ENCODE measurements around the gene SLC22A5.
"Not testable (repeated sequence)": the region's sequence is repeated elsewhere in the genome, so short reads cannot be mapped to it uniquely, and the experiment has no call there.

Gene SLC22A5

GRCh38 chr5:132387640-132388117, 18.2 kb downstream of the SLC22A5 start:
- peak; percentile 94 for DNase-seq (ENCODE audit: low read depth, low spot score)

- DNase-seq (ENCODE audit: low read depth, low spot score): no peak
Measured at GRCh38 chr5:132388244-132389050, 18.9 kb downstream of the SLC22A5 start.

DNA sequence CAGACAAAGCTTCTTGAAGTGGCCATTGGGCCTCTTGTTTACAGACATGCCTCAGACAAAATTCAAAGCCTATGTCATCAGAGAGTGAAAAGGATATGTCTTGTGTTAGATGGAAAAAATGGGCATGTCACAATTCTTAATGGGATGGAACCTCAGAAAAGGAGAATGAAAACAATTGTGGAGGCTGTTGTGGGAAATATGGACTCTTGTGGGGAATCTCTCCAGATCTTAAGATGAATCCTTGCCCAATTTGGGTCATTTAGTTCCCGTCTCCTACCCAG, 19.5 kb downstream of the SLC22A5 start:
- no peak for DNase-seq (ENCODE audit: low read depth, low spot score)

GRCh38 chr5:132389585-132390286, 20.2 kb downstream of the SLC22A5 start:
- peak; percentile 91 for DNase-seq (ENCODE audit: low read depth, low spot score)

GRCh38 chr5:132391247-132391646, 21.7 kb downstream of the SLC22A5 start:
- DNase-seq (ENCODE audit: low read depth, low spot score): no peak

GRCh38 chr5:132391870-132392269, 22.4 kb downstream of the SLC22A5 start:
- no peak for DNase-seq (ENCODE audit: low read depth, low spot score)

DNA sequence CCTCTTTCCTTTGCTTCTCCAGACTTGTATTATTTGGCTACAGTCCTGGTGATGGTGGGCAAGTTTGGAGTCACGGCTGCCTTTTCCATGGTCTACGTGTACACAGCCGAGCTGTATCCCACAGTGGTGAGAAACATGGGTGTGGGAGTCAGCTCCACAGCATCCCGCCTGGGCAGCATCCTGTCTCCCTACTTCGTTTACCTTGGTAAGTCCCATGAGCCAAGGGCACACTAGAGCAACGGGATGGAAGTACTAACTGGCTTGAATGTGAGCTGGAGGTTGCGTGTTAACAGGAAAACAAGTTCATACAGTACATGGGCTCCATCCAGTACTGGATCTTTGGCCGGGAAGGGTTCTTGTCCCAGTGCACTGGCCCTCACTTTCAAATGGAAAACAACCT, 22.9 kb downstream of the SLC22A5 start:
- DNase-seq (ENCODE audit: low read depth, low spot score): no peak

- DNase-seq (ENCODE audit: low read depth, low spot score): no peak
Measured at GRCh38 chr5:132392978-132393825, 23.7 kb downstream of the SLC22A5 start.

DNA sequence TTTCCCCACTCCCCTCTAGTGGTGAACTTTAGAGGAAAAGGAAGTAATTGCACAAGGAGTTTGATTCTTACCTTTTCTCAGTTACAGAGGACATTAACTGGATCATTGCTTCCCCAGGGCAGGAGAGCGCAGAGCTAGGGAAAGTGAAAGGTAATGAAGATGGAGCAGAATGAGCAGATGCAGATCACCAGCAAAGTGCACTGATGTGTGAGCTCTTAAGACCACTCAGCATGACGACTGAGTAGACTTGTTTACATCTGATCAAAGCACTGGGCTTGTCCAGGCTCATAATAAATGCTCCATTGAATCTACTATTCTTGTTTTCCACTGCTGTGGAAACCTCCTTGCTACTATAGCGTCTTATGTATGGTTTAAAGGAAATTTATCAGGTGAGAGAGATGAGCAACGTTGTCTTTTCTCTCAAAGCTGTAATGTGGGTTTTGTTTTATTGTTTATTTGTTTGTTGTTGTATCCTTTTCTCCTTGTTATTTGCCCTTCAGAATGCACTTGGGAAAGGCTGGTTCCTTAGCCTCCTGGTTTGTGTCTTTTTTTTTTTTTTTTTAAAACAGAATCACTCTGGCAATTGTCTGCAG, 25.3 kb downstream of the SLC22A5 start:
- DNase-seq (ENCODE audit: low read depth, low spot score): no peak

GRCh38 chr5:132396589-132397031, 27.1 kb downstream of the SLC22A5 start:
- DNase-seq (ENCODE audit: low read depth, low spot score): peak; percentile 40

- DNase-seq (ENCODE audit: low read depth, low spot score): no peak
Measured at GRCh38 chr5:132397224-132397623, 27.7 kb downstream of the SLC22A5 start.

DNA sequence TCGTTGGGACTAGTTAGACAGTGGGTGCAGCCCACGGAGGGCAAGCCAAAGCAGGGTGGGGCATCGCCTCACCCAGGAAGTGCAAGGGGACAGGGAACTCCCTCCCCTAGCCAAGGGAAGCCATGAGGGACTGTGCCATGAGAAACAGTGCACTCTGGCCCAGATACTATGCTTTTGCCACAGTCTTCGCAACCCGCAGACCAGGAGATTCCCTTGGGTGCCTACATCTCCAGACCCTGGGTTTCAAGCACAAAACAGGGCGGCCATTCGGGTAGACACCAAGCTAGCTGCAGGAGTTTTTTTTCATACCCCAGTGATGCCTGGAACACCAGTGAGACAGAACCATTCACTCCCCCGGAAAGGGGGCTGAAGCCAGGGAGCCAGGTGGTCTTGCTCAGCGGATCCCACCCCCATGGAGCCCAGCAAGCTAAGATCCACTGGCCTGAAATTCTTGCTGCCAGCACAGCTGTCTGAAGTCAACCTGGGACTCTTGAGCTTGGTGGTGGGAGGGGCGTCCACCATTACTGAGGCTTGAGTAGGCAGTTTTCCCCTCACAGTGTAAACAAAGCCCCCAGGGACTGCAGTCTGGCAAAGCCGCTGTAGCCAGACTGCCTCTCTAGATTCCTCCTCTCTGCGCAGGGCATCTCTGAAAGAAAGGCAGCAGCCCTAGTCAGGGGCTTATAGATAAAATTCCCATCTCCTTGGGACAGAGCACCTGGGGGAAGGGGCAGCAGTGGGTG, 28.6 kb downstream of the SLC22A5 start:
- DNase-seq (ENCODE audit: low read depth, low spot score): peak; percentile 80

DNA sequence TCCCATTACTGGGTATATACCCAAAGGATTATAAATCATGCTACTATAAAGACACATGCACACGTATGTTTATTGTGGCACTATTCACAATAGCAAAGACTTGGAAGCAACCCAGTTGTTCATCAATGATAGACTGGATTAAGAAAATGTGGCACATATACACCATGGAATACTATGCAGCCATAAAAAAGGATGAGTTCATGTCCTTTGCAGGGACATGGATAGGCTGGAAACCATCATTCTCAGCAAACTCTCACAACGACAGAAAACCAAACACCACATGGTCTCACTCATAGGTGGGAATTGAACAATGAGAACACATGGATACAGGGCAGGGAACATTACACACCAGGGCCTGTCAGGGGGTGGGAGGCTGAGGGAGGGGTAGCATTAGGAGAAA, 34.5 kb downstream of the SLC22A5 start:
- not testable (repeated sequence) for DNase-seq (ENCODE audit: low read depth, low spot score)

GRCh38 chr5:132405646-132406045, 36.1 kb downstream of the SLC22A5 start:
- DNase-seq (ENCODE audit: low read depth, low spot score): no peak

DNA sequence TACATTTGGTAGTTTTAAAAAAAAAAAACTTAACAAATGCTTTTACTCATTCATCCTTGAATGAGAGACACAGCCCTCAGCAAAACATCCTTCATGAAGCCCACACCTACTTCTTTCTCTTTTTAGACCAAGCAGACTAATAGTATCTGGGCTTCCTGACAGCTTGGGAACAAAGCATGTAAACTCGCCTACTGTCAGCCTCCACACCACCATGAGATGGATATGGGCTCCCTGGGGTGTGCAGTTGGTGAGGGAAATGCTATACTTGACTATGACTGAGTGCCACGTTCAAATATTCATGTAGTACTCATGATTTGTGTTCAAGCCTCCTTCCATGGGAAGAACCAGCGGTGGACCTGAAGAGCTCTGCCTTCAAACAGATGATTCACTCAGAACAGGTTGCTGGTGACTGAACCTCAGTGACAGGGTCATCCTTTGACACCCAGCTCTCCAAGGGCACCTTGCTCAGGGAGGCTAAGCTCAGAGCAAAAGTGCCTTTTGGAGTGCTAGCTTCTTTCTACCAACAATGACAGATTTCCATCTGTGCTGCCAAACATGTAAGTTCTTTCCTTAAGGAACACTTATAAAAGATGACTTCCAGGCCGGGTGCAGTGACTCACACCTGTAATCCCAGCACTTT, 36.8 kb downstream of the SLC22A5 start:
- DNase-seq (ENCODE audit: low read depth, low spot score): no peak

GRCh38 chr5:132407970-132408369, 38.5 kb downstream of the SLC22A5 start:
- DNase-seq (ENCODE audit: low read depth, low spot score): no peak

DNA sequence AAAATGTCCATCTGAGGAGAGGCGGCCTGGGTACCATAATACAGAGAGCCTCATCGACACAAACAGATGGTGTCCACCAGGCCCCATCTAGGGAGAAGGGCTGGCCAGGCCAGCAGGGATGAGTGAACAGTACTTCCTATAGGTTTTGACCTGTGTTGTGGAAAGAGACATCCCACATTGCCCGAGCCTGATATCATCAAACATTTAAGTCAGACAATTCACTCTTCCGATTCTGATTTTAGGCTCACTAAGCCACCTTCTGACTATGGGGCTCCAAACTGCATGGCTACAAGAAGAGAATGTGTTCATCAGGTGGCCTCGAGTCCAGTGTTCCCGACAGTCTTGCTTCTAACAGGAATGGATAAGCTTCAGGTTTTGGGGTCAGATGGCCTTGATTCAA, 38.9 kb downstream of the SLC22A5 start:
- no peak for DNase-seq (ENCODE audit: low read depth, low spot score)

GRCh38 chr5:132408965-132409364, 39.5 kb downstream of the SLC22A5 start:
- DNase-seq (ENCODE audit: low read depth, low spot score): no peak

DNA sequence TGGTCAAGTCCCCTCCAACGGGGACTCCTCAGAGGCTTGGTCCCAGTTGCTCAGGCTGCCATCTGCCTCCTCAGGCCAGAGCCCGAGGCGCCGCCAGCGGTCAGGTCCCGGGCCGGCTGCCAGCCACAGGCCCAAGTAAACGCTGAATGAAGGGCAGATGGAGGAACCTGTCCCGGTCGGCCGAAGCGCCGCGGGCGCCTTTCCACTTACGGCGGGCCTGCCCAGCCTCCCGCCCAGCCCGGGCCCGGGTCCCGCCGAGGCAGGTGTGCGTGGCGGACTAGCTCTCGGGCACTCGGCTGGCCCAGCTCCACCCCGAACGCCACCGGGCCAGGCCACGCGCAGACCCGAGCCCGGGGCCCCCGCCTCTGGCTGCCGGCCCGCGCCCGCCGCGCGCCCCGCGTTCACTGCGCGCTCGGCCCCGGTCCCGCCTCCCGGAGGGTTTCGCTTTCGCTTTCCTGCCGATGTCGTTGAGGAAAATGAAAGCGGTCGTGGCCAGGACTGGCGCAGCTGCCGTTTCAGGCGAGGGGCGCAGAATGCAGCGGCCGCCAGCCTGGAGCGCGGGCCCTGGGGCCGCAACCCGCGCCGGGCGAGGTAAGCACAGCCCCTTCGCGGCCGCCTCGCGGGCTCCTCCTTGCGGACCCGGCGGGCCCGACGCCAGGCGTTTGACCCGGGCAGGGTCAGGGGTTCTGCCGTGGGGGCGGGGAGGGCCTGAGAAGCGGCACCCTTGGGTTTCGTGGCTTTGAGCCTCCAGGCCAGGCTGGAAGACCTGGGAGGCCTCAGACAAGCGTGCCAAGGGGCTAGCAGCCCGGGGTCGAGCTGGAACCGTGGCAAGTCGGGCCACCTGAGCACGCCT, 41.2 kb downstream of the SLC22A5 start:
- DNase-seq (ENCODE audit: low read depth, low spot score): peak; percentile 84
